Measurements from ENCODE around the gene HP.
"Not testable (repeated sequence)": the region's sequence is repeated elsewhere in the genome, so short reads cannot be mapped to it uniquely, and the experiment has no call there.

- TF ChIP-seq POLR2A (IDR thresholded peaks at IDR 0.05; ENCODE audit: low read depth); CTCF (IDR thresholded peaks at IDR 0.05); POLR2AphosphoS5 (IDR thresholded peaks at IDR 0.05): not testable (repeated sequence)
These were observed 3.0 kb downstream of the HP start for GRCh38 chr16:72057313-72057712.

All from esophagus muscularis mucosa (tissue), 3 donors.